Renal cortical epithelial cell (primary cell): Measurements from ENCODE around the gene RACGAP1. TPM values are rescaled to one million over a fixed set of nuclear protein-coding genes. Genes with fewer than 3 reads are reported as not detected.

ENCODE experiments used
- DNase-seq: peaks from one replicate; pipeline ENCODE4 v3.0.0-alpha.2; 2011; ENCODE audit warnings: low read depth
- total RNA-seq: library from RNA; depleted of rRNA; stranded (reverse); fragments of >200 nt; gene quantifications from 2 replicates; pipeline ENCODE4 v1.2.3, GENCODE V29; 2014

Gene RACGAP1
- 20.7 and 48.6 TPM in 2 replicates for total RNA-seq

GRCh38 chr12:50025187-50026059 lies at the start of gene RACGAP1:
TSS of gene RACGAP1 (minus strand) at chr12:50025494. CDS start at chr12:50016715, 8,779 bp downstream.
- peak; percentile 96 for DNase-seq

- no peak for DNase-seq
Measured at GRCh38 chr12:50073712-50074111, 48.4 kb upstream of the RACGAP1 start.

GRCh38 chr12:50073206-50073605 lies 47.9 kb upstream of the RACGAP1 start:
- no peak for DNase-seq

- no peak for DNase-seq
Measured at GRCh38 chr12:50072198-50072907, 47.1 kb upstream of the RACGAP1 start.

- peak; percentile 71 for DNase-seq
Measured at GRCh38 chr12:50070314-50071060, 45.2 kb upstream of the RACGAP1 start.

DNA sequence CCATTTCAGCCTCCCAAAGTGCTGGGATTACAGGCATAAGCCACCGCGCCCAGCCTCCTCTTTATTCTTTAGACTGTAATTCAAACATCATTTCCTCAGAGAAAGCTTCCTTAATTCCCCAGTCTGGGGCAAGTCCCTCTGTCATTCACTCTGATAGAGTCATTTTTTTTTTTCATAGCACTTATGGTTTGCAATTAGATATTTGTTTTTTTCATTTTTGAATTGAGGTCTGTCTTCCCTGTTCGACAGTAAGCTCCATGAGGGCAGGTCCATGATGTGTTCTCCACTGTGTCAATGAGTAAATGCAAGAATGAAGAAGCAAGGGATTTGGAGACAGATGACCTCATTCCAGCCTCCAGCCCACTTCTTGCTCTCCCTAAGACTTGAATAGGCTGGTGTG lies 44.2 kb upstream of the RACGAP1 start:
- no peak for DNase-seq

GRCh38 chr12:50069069-50069468 lies 43.8 kb upstream of the RACGAP1 start:
- no peak for DNase-seq

DNA sequence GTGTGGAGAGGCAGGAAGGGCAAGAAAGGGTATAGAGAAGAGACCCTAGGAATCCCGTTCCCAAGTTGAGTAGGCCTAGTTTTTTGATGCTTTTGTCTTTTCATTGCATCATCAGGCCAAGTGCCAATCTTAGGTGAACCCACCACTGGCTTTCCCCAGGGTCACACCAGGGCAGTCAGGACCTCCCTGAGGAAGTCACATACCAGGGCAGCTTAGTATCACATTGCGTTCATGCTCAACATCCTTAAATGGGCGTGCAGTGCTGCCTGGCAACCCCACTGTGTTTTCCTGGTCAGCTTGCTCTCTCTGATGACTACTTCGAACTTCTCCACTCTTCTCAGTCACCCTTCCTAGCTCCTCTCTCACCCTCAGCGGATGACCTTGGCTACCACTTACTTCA lies 41.1 kb upstream of the RACGAP1 start:
- DNase-seq: peak; percentile 90

DNA sequence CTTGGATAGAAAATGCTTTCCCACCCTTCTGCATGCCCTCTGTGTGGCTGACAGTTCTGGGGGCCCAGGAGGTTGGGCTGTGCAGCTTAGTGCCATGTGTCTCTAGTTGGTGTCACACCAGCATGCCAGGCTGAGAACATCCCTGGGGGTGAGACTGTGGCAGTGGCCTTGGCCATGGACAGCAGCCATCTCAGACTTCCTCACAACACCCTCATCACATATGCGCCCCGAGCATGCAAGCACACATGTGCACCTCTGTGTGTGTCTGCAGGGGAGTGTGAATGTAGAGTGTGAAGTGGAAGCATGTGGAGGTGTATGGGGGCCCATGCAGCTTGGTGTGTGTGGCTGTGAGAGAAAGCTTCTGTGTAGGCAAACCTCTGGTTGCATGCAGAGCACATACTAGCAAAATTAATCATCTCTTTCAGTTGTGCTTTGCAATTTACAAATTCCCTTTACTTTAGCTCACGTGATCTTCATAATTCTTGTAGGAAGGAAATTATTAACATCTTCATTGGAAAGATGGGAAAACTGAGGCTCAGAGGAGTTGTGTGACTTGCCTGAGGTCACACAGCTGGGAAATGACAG lies 40.5 kb upstream of the RACGAP1 start:
- DNase-seq: no peak

DNA sequence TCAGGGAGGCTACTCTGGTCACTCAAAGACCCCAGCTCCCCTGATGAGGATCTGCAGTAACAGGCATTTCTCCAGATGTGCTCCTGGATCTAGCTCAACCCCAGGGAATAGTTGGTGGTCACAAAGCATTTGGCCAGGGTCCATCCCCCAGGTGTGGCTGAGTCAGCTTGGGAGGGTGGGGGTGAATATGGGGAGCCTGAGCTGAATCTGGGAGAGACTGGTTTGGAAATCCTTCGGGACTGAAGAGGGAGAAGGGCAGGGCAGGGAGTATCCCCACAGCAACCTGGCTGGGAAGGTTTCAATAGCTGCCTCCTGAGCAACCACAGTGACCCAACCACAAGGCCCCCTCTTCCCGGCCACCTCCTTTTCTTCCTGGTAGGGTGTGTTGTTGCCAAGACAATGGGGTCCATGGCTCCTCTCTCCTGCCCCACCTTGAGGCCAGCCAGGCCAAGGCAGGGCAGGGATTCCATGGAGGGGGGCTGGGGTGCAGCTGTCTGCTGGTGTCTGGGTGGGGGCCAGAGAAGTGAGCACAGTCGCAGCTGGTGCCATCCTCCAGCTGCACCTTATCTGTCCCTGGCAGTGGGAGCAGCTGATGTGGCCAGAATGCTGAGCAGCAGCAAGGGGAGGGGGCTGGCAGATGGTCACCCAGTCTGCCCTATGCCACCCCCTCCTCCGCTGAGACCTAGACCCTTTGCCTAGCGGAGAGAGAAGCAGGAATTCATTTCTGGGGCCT lies 37.6 kb upstream of the RACGAP1 start:
- peak; percentile 28 for DNase-seq

DNA sequence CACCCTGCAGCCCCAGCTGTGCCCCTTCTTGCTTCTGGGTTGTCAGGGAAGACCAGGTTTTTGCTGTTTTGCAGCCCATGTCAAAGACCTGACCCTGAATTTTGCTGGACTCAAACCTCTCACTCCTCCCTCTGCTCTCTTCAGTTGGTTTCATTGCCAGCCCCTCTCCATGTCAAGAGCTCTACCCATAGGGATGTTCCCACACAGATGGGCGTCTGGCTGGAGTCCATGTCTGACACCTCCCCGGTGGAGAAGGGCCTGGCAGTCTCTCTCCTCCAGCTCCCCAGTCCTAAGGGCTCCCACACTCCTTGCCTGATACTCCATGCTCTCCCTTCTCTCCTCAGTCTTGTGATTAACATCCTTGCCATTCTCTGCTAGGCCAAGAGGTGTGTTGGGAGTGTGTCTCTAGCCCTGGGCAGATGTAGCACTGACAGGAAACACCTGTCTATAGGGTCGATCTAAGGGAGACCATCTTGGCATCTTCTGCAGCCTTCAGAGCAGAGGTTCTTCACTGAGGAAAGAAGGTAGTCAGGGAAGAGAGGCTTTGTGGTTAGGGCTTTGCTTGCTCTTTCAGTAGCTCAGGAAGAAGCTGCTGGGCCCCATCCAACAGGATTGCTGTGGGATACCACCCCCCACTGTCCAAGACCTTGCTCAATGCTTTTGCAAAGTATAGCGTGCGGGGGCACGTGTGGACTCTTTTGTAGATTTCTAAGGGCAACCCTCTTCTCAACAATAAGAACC lies 36.8 kb upstream of the RACGAP1 start:
- no peak for DNase-seq

GRCh38 chr12:50061171-50061570 lies 35.9 kb upstream of the RACGAP1 start:
- DNase-seq: no peak

GRCh38 chr12:50060120-50060468 lies 34.8 kb upstream of the RACGAP1 start:
- DNase-seq: no peak

- DNase-seq: no peak
Measured at GRCh38 chr12:50059440-50060119, 34.3 kb upstream of the RACGAP1 start.

- DNase-seq: no peak
Measured at GRCh38 chr12:50058743-50059312, 33.5 kb upstream of the RACGAP1 start.

DNA sequence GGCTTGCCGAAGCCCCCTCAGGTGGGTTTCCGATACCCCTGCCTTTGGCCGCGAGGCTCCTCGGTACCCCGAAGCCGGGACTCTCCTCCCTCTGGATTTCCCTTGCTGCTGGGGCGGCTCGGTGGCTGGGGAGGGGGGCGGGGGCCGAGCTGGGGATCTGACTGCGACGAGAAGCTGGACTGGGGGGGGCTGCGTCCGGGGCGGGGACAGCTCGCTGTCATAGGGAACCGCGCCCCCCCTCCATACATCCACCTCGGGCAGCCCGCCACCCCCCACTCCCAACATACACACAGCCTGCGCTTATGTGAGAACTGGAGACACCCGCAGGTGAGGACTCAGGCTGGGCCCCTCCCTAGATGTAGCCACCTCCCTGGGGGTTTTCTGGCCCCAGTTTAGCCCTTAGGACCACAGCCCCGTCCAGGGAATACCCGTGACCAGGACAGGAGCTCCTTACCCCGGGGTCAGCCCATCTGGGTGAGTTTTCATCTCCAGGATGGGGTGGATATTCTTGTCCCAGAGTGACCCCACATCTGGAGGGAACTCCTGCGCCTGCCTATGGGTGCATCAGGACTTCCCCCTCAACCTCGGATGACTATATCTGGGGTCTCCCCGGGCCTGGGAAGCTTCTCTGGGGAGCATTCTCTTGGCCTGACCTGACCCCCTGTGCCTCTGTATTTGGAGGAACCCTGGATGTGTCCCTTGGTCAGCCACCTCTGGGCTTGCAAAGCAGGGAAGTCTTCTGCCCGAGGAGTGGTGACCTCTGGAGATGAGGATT lies 32.8 kb upstream of the RACGAP1 start:
- no peak for DNase-seq

DNA sequence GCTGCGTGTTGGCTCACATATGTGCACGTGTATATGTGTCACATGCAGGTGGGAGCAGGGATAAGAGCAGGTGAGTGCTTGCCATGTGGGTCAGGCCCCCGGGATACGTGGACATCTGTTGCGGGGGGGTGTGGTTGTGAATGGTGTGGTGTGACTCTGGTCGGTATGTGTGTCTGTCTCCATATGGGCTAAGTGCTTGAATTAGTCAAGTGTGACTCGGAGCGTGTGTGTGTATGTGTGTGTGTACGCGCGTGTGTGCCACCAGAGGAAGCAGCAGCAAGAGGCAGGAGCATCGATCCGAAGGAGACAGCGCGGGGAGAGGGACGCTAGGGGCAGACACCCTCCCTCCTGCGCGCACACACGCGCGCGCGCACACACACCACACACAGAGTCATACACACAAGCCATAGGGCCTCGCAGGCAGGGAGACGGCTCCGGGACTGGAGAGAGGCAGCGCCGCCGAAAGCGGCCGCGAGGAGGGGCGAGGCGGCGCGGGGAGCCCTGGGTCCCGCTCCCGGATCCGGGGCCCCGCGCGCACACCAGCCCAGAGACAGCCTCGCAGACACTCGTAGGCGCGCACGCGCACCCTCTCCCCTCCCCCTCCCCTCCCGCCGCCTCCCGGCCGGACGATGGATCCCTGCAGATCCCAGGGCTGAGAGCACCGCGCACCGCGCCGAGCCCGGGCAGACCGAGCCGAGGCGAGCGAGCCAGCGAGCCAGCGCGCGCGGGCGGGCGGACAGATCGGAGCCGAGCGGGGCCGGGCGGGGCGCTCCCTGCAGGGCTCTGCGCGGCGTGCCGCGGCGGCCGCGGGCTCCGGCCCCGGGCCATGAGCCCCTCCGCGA lies 31.9 kb upstream of the RACGAP1 start, which contains the start of gene ASIC1:
ASIC1 (plus strand) TSS at position 597 of the 842 bp plus-strand sequence. CDS start 1,171 bp downstream, outside the sequence.
- peak; percentile 17 for DNase-seq

DNA sequence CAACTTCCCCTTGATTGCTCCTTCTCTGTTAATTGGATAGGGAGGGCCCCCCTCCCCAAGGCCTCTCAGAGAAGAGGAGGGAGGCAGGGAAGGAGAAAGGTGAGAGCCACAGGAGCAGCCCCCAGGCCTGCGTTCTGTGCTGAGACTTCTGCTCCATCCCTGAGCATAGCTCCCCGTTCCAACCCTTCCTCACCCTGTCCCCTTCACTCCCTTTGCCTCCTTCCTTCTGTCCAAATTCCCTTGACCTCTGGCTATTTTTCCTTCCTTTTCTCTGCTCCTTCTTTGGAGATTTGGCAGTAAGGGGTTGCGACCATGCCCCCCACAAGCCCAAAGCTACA lies 31.3 kb upstream of the RACGAP1 start:
- no peak for DNase-seq
